Right atrium auricular region (tissue), 2 donors: ENCODE results near the gene CD109. TPM values are rescaled to one million over a fixed set of nuclear protein-coding genes. Genes with fewer than 3 reads are reported as not detected.
A peak's percentile ranks its signal among the peaks of the same experiment; 100 is the strongest.

Experiments used
- DNase-seq: peaks from one replicate; pipeline ENCODE4 v3.0.0-alpha.2; 2019; ENCODE audit warnings: low spot score
- H3K27ac ChIP-seq, 2 donors: fragments of 200-600 bp; sonication (generic); 1 replicate in 1 of 2; 2 replicates in 1 of 2; pipeline ENCODE4 v1.5.1; 2016 to 2019
- H3K27me3 ChIP-seq, 2 donors: fragments of 200-600 bp; sonication (generic); one replicate each; pipeline versions ENCODE4 v1.5.1 to v1.6.0; 2017 to 2019
- H3K36me3 ChIP-seq: fragments of 200-600 bp; sonication (generic); one replicate; pipeline ENCODE4 v1.5.1; 2016
- H3K4me1 ChIP-seq, 2 donors: fragments of 200-600 bp; sonication (generic); one replicate each; pipeline versions ENCODE4 v1.5.1 to v1.6.0; 2017 to 2019
- H3K4me3 ChIP-seq, 2 donors: fragments of 200-600 bp; sonication (generic); 1 replicate in 1 of 2; 2 replicates in 1 of 2; pipeline ENCODE4 v1.5.1; 2017 to 2019; ENCODE audit warnings: mild to moderate bottlenecking in 1 of 2, moderate library complexity in 1 of 2
- H3K9me3 ChIP-seq, 2 donors: fragments of 200-600 bp; sonication (generic); one replicate each; pipeline ENCODE4 v1.5.1; 2019
- CTCF ChIP-seq, 2 donors: fragments of 200-600 bp; sonication (generic); IDR thresholded peaks; one replicate each; pipeline ENCODE4 v1.5.1; 2019; ENCODE audit warnings: antibody characterized with exemption in 2 of 2
- total RNA-seq, 2 donors: library from RNA; depleted of rRNA; stranded (reverse); fragments of >200 nt; gene quantifications; one replicate each; pipeline ENCODE4 v1.1.0, GENCODE V29; 2016

The CD109 gene
- total RNA-seq, 2 donors from 2014 or later = 18.7 to 30.1 TPM

GRCh38 chr6:73790574-73790973, 94.6 kb downstream of the CD109 start:
- no peaks in the 10 kb centered on the region for H3K9me3 ChIP-seq
- no peak for DNase-seq
- H3K27me3 ChIP-seq = no peaks in the 10 kb centered on the region
- H3K4me3 ChIP-seq = no peak overlapping the region
- TF ChIP-seq CTCF (IDR thresholded peaks at IDR 0.05) = no peak
- no peak overlapping the region for H3K27ac ChIP-seq
- peaks cover 22% of the 10 kb centered on the region for H3K36me3 ChIP-seq
- H3K4me1 ChIP-seq = no peaks in the 10 kb centered on the region

GRCh38 chr6:73791336-73791735, 95.3 kb downstream of the CD109 start:
- H3K36me3 ChIP-seq = peaks cover 22% of the 10 kb centered on the region
- no peaks in the 10 kb centered on the region for H3K27me3 ChIP-seq
- H3K27ac ChIP-seq = no peak overlapping the region
- no peak overlapping the region for H3K4me3 ChIP-seq
- H3K9me3 ChIP-seq = no peaks in the 10 kb centered on the region
- DNase-seq = no peak
- no peak for TF ChIP-seq CTCF (IDR thresholded peaks at IDR 0.05)
- no peaks in the 10 kb centered on the region for H3K4me1 ChIP-seq

GRCh38 chr6:73792738-73793137, 96.7 kb downstream of the CD109 start:
- Histone ChIP-seq H3K27ac (no peak overlapping the region), H3K27me3 (no peaks in the 10 kb centered on the region), H3K4me1 (no peaks in the 10 kb centered on the region), H3K4me3 (no peak overlapping the region), H3K9me3 (no peaks in the 10 kb centered on the region), H3K36me3 (peaks cover 14% of the 10 kb centered on the region)
- TF ChIP-seq CTCF (IDR thresholded peaks at IDR 0.05) = no peak
- DNase-seq = no peak

GRCh38 chr6:73796881-73797280, 100.9 kb downstream of the CD109 start:
- Histone ChIP-seq H3K4me3 (no peak overlapping the region), H3K27me3 (no peaks in the 10 kb centered on the region), H3K4me1 (peaks cover 0 to 2% of the 10 kb centered on the region in 2 donors), H3K9me3 (no peaks in the 10 kb centered on the region), H3K36me3 (peaks cover 7% of the 10 kb centered on the region), H3K27ac (no peak overlapping the region)
- no peak for DNase-seq
- TF ChIP-seq CTCF (IDR thresholded peaks at IDR 0.05) = no peak

- Histone ChIP-seq H3K9me3 (no peaks in the 10 kb centered on the region), H3K27ac (peak overlapping the region in 1 of 2 donors; percentile 17), H3K4me3 (no peak overlapping the region), H3K27me3 (no peaks in the 10 kb centered on the region), H3K36me3 (peaks cover 7% of the 10 kb centered on the region), H3K4me1 (peaks cover 0 to 2% of the 10 kb centered on the region in 2 donors)
- TF ChIP-seq CTCF (IDR thresholded peaks at IDR 0.05) = no peak
- DNase-seq = no peak
Measured at GRCh38 chr6:73797861-73798260, 101.9 kb downstream of the CD109 start.

- no peak overlapping the region for H3K4me3 ChIP-seq
- no peaks in the 10 kb centered on the region for H3K27me3 ChIP-seq
- no peaks in the 10 kb centered on the region for H3K9me3 ChIP-seq
- H3K36me3 ChIP-seq = peaks cover 1% of the 10 kb centered on the region
- peaks cover 0 to 2% of the 10 kb centered on the region in 2 donors for H3K4me1 ChIP-seq
- peak in 1 of 2 donors; percentile 20 for TF ChIP-seq CTCF (IDR thresholded peaks at IDR 0.05)
- DNase-seq = peak; percentile 63
- peak overlapping the region in 1 of 2 donors; percentile 17 for H3K27ac ChIP-seq
Measured at GRCh38 chr6:73798592-73798991, 102.6 kb downstream of the CD109 start.
